GM18519 (cell line): ENCODE measurements around the gene DPP4.
A peak's percentile ranks its signal among the peaks of the same experiment; 100 is the strongest.
"Not testable (repeated sequence)": the region's sequence is repeated elsewhere in the genome, so short reads cannot be mapped to it uniquely, and the experiment has no call there.

Experiments
- ATAC-seq: cut with Tn5 transposase; IDR thresholded peaks from one replicate; pipeline ENCODE4 v1.9.1; 2021; ENCODE audit warnings: mild to moderate bottlenecking, moderate library complexity; ENCODE audit not compliant: unreplicated experiment, low FRiP score

The DPP4 gene

DNA sequence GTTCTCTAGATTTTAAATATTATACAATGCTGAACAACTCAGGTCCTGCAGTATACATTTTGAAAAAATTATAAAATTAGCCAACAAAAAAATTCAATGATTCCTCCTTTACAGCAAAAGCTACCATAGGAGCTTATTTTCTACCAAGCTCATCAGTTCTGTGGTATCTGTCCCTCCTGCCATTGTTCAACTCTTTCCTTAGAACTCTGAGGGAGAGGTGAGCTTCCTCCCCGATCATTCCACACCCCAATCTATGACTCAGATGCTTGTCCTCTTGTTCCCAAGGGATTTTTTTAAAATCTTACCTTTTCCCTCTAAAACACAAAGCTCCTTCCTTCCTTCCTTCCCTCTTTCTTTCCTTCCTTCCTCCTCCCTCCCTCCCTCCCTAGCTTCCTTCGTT, 13.5 kb downstream of the DPP4 start:
- ATAC-seq, result no peak

- peak; percentile 93 for ATAC-seq
These were observed 14.9 kb downstream of the DPP4 start for GRCh38 chr2:162058973-162059668.

GRCh38 chr2:162057426-162057825, 16.6 kb downstream of the DPP4 start:
- ATAC-seq, result no peak

- ATAC-seq, result no peak
These were observed 17.1 kb downstream of the DPP4 start for GRCh38 chr2:162056796-162057399.

DNA sequence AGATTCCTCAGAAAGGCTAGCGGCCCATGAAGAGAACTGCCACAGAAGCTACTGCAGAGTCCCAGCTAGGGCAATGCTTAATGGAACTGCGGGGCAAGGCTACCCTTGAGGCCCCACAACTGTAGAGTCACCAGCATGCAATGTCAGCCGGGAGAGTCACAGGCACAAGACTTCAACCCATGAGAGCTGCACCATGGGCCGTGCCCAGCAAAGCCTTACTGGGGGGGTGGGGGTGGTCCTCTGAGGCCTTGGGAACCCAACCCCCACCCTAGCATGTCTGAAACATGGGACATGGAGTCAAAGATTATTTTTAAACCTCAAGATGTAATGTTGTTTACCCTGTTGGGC, 20.2 kb downstream of the DPP4 start:
- no peak for ATAC-seq

DNA sequence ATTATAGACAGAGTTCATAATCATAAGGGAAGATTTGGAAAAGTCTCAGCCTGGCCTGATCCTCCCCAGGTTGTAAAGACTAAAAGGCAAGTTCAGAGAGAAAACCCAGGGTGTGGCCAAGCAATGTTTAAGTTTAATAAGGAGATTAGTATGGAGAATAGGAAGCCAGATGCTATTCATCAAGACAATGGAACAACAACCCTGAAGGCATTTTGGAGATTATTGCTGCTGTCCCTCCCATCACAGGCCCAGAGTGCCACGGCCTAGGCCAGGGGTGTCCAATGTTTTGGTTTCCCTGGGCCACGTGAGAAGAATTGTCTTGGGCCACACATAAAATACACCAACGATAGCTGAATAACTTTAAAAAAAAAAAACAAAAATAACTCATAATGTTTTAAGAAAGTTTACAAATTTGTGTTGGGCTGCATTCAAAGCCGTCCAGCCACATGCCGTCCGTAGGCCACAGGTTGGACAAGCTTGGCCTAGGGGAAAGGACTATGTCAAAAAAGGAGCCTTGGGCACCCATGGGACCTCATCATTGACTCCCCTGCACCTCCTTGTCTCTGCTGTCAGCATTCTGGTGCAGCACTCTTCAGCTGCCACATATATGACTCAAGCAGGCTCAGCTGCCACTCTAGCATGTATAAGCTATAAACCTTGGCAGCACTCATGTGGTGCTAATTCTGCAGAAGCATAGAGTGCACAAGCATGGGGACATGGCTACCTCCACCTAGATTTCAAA, 20.8 kb downstream of the DPP4 start:
- no peak for ATAC-seq

DNA sequence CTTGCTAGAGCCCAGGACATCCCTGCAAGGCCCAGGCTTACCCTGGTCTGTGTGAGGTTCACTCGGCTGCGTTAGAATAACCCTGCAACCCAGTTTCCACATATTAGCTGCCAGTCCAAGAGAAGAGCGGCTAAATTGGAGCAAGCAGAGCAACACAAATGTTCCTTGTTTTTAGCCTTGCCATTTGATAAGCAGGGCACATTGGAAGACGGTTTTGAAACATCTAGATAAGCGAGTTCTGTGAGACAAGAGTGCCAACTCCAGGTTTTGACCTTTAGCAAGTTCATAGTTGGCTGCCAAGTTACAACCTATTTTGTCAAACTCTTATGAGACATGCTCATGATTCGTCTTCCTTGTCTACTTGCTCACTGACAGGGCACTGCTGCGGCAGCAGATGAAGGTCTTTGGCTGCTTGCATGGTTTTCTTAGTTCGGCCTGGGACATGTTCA, 23.5 kb downstream of the DPP4 start:
- no peak for ATAC-seq

- ATAC-seq, result not testable (repeated sequence)
These were observed 24.9 kb downstream of the DPP4 start for GRCh38 chr2:162049089-162049488.

DNA sequence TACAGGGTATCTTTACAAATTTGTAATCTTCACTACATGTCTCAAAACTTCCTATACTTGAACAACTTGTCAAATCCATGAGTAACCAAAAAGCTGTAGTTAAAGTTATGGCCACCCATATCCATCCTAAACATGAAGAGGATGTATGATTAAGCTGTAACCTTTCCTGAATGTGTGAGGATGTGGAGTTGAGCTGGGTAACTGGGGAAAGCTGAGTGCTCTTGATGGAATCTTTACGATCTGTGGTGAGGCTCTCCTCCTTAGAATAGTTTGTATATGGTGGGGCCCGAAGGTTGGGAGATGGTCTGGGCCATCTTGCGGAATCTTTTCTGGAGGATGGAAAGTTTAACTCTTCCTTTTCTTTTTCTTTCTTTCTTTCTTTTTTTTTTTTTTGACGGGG, 29.4 kb downstream of the DPP4 start:
- ATAC-seq, result no peak

DNA sequence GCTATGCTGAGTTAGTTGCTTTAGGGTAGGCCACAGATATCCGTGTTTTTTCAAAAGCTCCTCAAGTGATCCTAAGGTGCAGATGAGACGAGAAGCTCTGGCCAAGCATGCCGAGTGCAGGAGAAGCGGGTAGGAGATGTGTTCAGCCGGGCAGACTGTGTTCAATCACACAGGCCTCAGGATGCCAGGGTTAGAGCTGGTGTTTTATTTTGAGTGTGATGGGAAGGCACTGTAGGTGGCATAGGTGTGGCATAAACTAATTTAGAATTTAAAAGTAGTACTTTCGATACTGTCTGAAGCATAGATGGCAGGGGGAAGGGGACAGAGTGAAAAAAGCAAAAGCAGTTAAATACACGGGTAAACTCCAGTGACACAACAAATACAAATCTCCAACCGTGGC, 30.9 kb downstream of the DPP4 start:
- ATAC-seq, result no peak

GRCh38 chr2:162041485-162041884, 32.5 kb downstream of the DPP4 start:
- no peak for ATAC-seq

DNA sequence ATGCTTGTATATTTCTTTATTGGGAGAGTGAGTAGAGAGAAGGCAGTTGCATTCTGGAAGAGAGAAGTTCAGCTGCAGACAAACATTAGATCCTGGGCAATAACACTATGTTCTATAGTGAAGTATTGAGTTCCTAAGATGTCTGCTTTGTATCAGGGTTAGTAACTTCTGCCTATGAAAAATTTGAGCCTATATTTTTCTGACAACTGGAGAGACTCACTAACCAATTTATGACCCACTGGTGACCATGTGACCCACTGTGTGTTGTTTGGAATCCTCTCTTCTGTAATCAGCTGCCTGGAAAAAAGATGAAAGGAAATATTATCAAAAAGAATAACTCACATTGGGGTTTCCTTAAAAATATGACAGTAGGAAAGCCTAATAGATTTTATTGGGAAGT, 35.3 kb downstream of the DPP4 start:
- ATAC-seq, result no peak

DNA sequence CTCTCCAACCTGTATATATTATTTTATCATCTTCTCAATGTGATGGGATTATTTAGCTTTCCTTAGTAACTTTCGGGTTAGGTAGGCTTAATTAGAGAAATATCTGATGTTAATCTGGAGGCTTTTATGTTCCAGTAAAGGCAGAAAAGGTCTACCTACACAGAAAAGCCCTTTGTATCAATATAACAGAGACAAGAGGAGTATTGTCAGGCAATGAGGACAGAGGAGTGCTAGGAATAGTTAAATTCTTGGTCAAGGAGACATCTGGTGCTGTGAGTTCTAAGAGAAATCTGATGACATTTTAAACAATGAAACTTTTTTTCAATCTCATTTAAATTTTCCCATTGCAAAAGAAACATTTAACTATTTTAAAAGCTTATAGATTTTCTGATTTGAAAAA, 36.1 kb downstream of the DPP4 start:
- no peak for ATAC-seq

DNA sequence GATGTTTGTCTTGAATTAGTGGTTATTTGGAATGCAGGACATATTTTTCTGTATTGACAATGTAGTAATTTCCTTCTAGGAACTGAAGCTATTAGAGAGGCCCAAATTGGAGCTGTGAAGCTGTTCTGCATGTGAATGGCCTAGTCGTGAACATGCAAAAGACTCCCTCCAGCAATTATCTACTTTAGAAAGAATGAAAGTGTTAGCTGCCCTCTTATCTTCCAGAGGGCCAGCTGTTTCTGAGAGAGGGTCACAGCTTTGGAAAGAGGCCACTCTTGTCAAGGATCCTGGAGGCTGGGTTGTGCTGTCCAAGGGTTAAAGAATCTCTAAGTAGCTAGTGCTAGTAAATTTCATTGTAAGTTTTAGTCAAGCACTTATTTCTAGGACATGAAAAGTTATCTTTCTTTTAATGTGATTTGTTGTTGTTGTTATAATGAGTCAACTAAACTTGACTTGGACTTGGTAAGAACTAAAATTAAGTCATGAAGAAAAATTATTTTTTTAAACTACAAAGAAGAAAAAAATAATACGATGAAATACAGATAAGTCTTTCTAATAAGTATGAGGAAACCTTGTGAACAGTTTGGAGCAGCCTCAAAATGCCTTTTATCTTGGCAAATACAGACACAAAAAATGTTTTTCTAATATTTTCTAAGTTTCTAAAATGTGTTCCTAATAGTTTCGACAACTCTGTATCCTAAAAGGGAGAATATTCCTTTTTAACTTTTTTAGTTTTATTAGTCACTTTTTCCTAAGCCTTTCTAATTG, 36.8 kb downstream of the DPP4 start:
- no peak for ATAC-seq

GRCh38 chr2:162035981-162036380, 38.0 kb downstream of the DPP4 start:
- ATAC-seq, result no peak

- ATAC-seq, result no peak
These were observed 43.4 kb downstream of the DPP4 start for GRCh38 chr2:162030363-162031190.

- no peak for ATAC-seq
These were observed 44.6 kb downstream of the DPP4 start for GRCh38 chr2:162029287-162029901.

DNA sequence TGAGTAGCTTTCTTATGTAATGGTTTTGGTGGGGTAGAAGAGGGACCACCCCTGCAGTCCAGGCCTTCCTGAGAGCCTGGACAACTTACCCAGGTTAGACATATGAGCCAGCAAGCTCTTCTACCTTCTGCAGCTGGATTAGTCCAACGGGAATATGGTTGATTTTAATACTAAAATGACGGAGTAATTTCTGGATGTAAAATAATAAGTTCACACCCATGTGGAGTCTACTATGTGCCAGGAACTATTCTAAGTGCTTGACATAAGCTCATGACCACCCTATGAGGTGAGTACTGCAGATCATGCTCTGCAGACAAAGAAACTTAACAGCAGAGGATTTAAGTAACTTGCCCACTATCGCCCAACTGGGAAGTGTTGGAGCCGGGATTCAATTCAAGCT, 45.5 kb downstream of the DPP4 start:
- no peak for ATAC-seq

DNA sequence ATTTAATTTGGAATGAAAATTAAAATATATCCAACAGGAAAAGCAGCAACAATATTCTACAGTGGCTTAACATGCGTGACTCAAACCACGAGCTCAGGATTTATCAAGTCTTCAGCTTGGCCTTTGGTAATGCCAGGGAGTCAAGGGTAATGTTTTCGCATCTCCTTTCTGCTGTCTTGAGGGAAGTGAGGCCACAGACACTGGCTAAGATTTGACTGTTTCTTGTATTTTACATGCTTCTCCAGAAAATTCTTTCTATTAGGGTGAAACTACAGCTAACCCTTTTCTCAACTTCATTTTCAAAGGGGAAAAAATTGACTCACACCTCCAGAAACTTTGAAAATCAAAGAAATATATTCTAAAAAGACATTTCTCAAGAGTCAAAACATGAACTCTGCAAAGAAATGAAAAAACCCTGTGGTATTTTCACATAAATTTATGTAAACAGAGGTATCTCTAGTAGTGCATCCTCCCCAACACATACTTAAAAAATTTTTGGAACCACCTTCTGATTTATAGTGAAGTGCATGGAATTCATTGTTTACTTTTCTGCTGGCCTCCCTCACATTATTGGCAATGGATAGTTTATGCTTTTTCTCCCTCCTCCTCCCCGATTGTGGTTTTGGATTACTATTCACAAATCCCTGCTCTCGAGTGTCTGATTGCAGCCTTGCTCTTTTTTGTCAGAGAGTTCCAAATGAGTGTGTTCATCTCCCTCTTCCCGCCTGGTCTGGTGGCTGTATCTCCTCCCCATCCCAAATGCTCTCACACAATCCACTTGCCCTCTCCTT, 48.7 kb downstream of the DPP4 start:
- no peak for ATAC-seq
